Effector CD4-positive, alpha-beta T cell (primary cell): Measurements from ENCODE around the gene IRS4. TPM values are rescaled to one million over a fixed set of nuclear protein-coding genes. Genes with fewer than 3 reads are reported as not detected.

Experiments used
- DNase-seq: peaks from one replicate; pipeline ENCODE4 v3.0.0-alpha.2; 2020
- total RNA-seq: gene quantifications from one replicate; lab custom pipeline; 2026; lab: John Stamatoyannopoulos, UW

Gene IRS4
- total RNA-seq = not detected

GRCh38 chrX:108736509-108737479 lies at the start of gene IRS4:
IRS4 (minus strand) TSS chrX:108736563.
- DNase-seq = no peak

GRCh38 chrX:108772549-108772948 lies 36.2 kb upstream of the IRS4 start:
- no peak for DNase-seq

GRCh38 chrX:108763559-108763958 lies 27.2 kb upstream of the IRS4 start:
- no peak for DNase-seq

GRCh38 chrX:108740299-108740774 lies 4.0 kb upstream of the IRS4 start:
- DNase-seq = no peak

GRCh38 chrX:108737754-108738153 lies 1.4 kb upstream of the IRS4 start:
- DNase-seq = no peak

- no peak for DNase-seq
Observed at GRCh38 chrX:108735679-108736508, 469 bp downstream of the IRS4 start.

- DNase-seq = no peak
Observed at GRCh38 chrX:108735091-108735678, 1.2 kb downstream of the IRS4 start.

- no peak for DNase-seq
Observed at GRCh38 chrX:108734426-108734825, 1.9 kb downstream of the IRS4 start.

- no peak for DNase-seq
Observed at GRCh38 chrX:108732630-108733321, 3.6 kb downstream of the IRS4 start.

GRCh38 chrX:108731153-108731552 lies 5.2 kb downstream of the IRS4 start:
- no peak for DNase-seq

GRCh38 chrX:108726748-108727147 lies 9.6 kb downstream of the IRS4 start:
- DNase-seq = no peak

GRCh38 chrX:108722561-108722960 lies 13.8 kb downstream of the IRS4 start:
- DNase-seq = no peak

- DNase-seq = no peak
Observed at GRCh38 chrX:108712886-108713285, 23.5 kb downstream of the IRS4 start.

- DNase-seq = no peak
Observed at GRCh38 chrX:108704839-108705238, 31.5 kb downstream of the IRS4 start.

- no peak for DNase-seq
Observed at GRCh38 chrX:108702530-108702929, 33.8 kb downstream of the IRS4 start.

GRCh38 chrX:108701633-108702032 lies 34.7 kb downstream of the IRS4 start:
- no peak for DNase-seq

- no peak for DNase-seq
Observed at GRCh38 chrX:108699368-108699767, 37.0 kb downstream of the IRS4 start.

- DNase-seq = no peak
Observed at GRCh38 chrX:108696690-108697089, 39.7 kb downstream of the IRS4 start.
